Hepatocyte (in vitro differentiated cells): ENCODE results near the gene AFAP1. TPM values are rescaled to one million over a fixed set of nuclear protein-coding genes. Genes with fewer than 3 reads are reported as not detected.

Source experiments
- DNase-seq: peaks from one replicate; pipeline ENCODE4 v3.0.0-alpha.2; 2016; ENCODE audit warnings: low spot score
- H2AFZ ChIP-seq: fragments of 200-600 bp; sonication (generic); 2 replicates; pipeline ENCODE4 v1.6.0; 2016; ENCODE audit warnings: antibody characterized with exemption, mild to moderate bottlenecking
- H3K27ac ChIP-seq: fragments of 200-600 bp; sonication (generic); 2 replicates; pipeline ENCODE4 v1.5.1; 2016; ENCODE audit warnings: mild to moderate bottlenecking
- H3K27me3 ChIP-seq: fragments of 200-600 bp; sonication (generic); 2 replicates; pipeline ENCODE4 v1.6.1; 2016
- H3K36me3 ChIP-seq: fragments of 200-600 bp; sonication (generic); replicated peaks from 2 replicates; pipeline ENCODE4 v1.5.1; 2016; ENCODE audit warnings: low read depth; ENCODE audit not compliant: insufficient read depth
- H3K4me1 ChIP-seq: fragments of 200-600 bp; sonication (generic); 2 replicates; pipeline ENCODE4 v1.5.1; 2016; ENCODE audit warnings: mild to moderate bottlenecking, moderate library complexity; ENCODE audit not compliant: insufficient read depth
- H3K4me2 ChIP-seq: fragments of 200-600 bp; sonication (generic); 2 replicates; pipeline ENCODE4 v1.6.0; 2016
- H3K4me3 ChIP-seq: fragments of 200-600 bp; sonication (generic); 2 replicates; pipeline ENCODE4 v1.5.1; 2016; ENCODE audit warnings: mild to moderate bottlenecking
- H3K79me2 ChIP-seq: fragments of 200-600 bp; sonication (generic); 2 replicates; pipeline ENCODE4 v1.6.0; 2017; ENCODE audit warnings: mild to moderate bottlenecking
- H3K9me2 ChIP-seq: fragments of 200-600 bp; sonication (generic); replicated peaks from 2 replicates; pipeline ENCODE4 v1.6.0; 2017; ENCODE audit warnings: mild to moderate bottlenecking; ENCODE audit not compliant: insufficient read depth
- H3K9me3 ChIP-seq: fragments of 200-600 bp; sonication (generic); 2 replicates; pipeline ENCODE4 v1.5.1; 2016; ENCODE audit warnings: low read depth, mild to moderate bottlenecking
- H4K20me1 ChIP-seq: fragments of 200-600 bp; sonication (generic); 2 replicates; pipeline ENCODE4 v1.6.0; 2016; ENCODE audit warnings: mild to moderate bottlenecking; ENCODE audit not compliant: insufficient read depth, poor library complexity, severe bottlenecking
- EZH2 ChIP-seq: fragments of 200-600 bp; sonication (generic); IDR thresholded peaks from 2 replicates; pipeline ENCODE4 v1.6.1; 2016; ENCODE audit warnings: antibody characterized with exemption, mild to moderate bottlenecking, borderline replicate concordance
- EZH2phosphoT487 ChIP-seq: fragments of 200-600 bp; sonication (generic); IDR thresholded peaks from one replicate; pipeline ENCODE4 v1.6.1; 2018; ENCODE audit warnings: antibody characterized with exemption, mild to moderate bottlenecking, low read depth, moderate library complexity; ENCODE audit not compliant: unreplicated experiment, severe bottlenecking
- WGBS: methylation state at CpG from one replicate; pipeline ENCODE4 v1.1.6; 2016; ENCODE audit warnings: low lambda C conversion rate; ENCODE audit errors: missing lambda C conversion rate; 5-methylcytosine and 5-hydroxymethylcytosine counted together
- polyA plus RNA-seq: library from polyadenylated mRNA; unstranded; fragments of >200 nt; fragmentation: Nextera tagmentation; extraction: Ambion mirVana; gene quantifications from 2 replicates; pipeline ENCODE4 v1.2.1, GENCODE V29; 2016
- total RNA-seq: library from RNA; depleted of rRNA; stranded (reverse); fragments of >200 nt; gene quantifications from 2 replicates; pipeline ENCODE4 v1.2.3, GENCODE V29; 2014
- TF ChIP-seq, protein P1 (sequence below): fragments of 200-600 bp; sonication (generic); IDR thresholded peaks from 2 replicates; pipeline ENCODE4 v1.5.1; 2016; ENCODE audit warnings: antibody characterized with exemption, mild to moderate bottlenecking; ENCODE audit not compliant: poor library complexity

Gene AFAP1
- total and polyA plus RNA-seq, 2 experiments from 2014 or later: 9.3 to 16.2 TPM

GRCh38 chr4:7717161-7717560, 222.5 kb downstream of the AFAP1 start:
- no peaks in the 10 kb centered on the region for H3K9me2 ChIP-seq
- H3K36me3 ChIP-seq: no peaks in the 10 kb centered on the region
- H3K4me3 ChIP-seq: no peak overlapping the region
- no peak overlapping the region for H2AFZ ChIP-seq
- no peaks in the 10 kb centered on the region for H3K79me2 ChIP-seq
- 95% methylated on average over 11 of the region's 11 CpGs for whole genome bisulfite sequencing
- no peaks in the 10 kb centered on the region for H3K4me1 ChIP-seq
- DNase-seq: no peak
- no peaks in the 10 kb centered on the region for H3K9me3 ChIP-seq
- no peak overlapping the region for H3K27ac ChIP-seq
- H3K27me3 ChIP-seq: peaks cover 20% of the 10 kb centered on the region
- TF ChIP-seq, protein P1, sequence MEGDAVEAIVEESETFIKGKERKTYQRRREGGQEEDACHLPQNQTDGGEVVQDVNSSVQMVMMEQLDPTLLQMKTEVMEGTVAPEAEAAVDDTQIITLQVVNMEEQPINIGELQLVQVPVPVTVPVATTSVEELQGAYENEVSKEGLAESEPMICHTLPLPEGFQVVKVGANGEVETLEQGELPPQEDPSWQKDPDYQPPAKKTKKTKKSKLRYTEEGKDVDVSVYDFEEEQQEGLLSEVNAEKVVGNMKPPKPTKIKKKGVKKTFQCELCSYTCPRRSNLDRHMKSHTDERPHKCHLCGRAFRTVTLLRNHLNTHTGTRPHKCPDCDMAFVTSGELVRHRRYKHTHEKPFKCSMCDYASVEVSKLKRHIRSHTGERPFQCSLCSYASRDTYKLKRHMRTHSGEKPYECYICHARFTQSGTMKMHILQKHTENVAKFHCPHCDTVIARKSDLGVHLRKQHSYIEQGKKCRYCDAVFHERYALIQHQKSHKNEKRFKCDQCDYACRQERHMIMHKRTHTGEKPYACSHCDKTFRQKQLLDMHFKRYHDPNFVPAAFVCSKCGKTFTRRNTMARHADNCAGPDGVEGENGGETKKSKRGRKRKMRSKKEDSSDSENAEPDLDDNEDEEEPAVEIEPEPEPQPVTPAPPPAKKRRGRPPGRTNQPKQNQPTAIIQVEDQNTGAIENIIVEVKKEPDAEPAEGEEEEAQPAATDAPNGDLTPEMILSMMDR: no peak
- TF ChIP-seq EZH2phosphoT487: no peak
- no peaks in the 10 kb centered on the region for H4K20me1 ChIP-seq
- H3K4me2 ChIP-seq: no peak overlapping the region

DNA sequence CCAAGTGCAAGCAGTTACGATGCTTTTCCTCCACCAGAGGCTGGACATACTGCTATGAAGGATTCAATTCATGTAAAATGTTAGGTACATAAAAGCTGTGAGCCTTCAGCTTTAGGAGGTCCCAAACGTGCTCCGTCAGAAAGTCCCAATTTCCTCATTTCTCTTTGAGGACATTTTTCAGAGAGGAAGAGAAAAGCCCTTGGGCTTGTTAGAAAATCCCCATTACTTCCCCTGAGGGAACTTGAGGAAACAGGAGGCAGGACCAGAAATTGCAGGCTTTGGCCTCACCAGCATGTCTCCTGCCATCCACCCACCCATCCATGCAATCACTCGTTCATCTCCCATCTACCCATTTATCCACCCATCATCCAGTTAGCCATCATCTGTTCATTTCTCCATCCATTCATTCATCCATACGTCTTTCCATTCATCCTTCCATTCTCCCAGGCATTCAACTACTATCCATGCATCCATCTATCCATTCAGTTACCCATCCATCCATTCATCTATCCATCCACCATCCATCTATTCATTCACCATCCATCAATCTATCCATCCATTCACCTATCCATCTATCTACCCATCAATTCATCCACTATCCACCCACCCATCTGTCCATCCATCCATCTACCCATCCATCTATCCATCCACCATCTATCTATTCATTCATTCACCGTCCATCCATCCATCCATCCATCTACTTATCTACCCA, 223.5 kb downstream of the AFAP1 start:
- Histone ChIP-seq H4K20me1 (no peaks in the 10 kb centered on the region), H3K27ac (no peak overlapping the region), H3K4me2 (no peak overlapping the region), H3K4me1 (no peaks in the 10 kb centered on the region), H2AFZ (no peak overlapping the region), H3K9me2 (no peaks in the 10 kb centered on the region), H3K36me3 (no peaks in the 10 kb centered on the region), H3K27me3 (peaks cover 20% of the 10 kb centered on the region), H3K4me3 (no peak overlapping the region), H3K79me2 (no peaks in the 10 kb centered on the region), H3K9me3 (no peaks in the 10 kb centered on the region)
- TF ChIP-seq, protein P1: no peak
- TF ChIP-seq EZH2phosphoT487 (no peak), EZH2 (no peak)
- 82% methylated on average over 6 of the region's 6 CpGs for WGBS
- DNase-seq: no peak

GRCh38 chr4:7715271-7716009, 224.2 kb downstream of the AFAP1 start:
- WGBS: 92% methylated on average over 11 of the region's 11 CpGs
- no peak for TF ChIP-seq EZH2
- TF ChIP-seq EZH2phosphoT487: no peak
- TF ChIP-seq, protein P1: no peak

More at GRCh38 chr4:7715271-7716009, 224.2 kb downstream of the AFAP1 start:
- DNase-seq: no peak
- H3K79me2 ChIP-seq: no peaks in the 10 kb centered on the region
- no peaks in the 10 kb centered on the region for H3K9me2 ChIP-seq
- H2AFZ ChIP-seq: no peak overlapping the region
- no peaks in the 10 kb centered on the region for H4K20me1 ChIP-seq
- no peaks in the 10 kb centered on the region for H3K36me3 ChIP-seq
- peaks cover 15% of the 10 kb centered on the region for H3K27me3 ChIP-seq
- H3K27ac ChIP-seq: no peak overlapping the region
- H3K9me3 ChIP-seq: no peaks in the 10 kb centered on the region
- H3K4me3 ChIP-seq: no peak overlapping the region
- no peaks in the 10 kb centered on the region for H3K4me1 ChIP-seq
- no peak overlapping the region for H3K4me2 ChIP-seq
